Neural progenitor cell (in vitro differentiated cells): ENCODE results near the gene MYO7B. TPM values are rescaled to one million over a fixed set of nuclear protein-coding genes. Genes with fewer than 3 reads are reported as not detected.

Experiments
- DNase-seq: peaks from one replicate; pipeline ENCODE4 v3.0.0-alpha.2; 2016; ENCODE audit warnings: low spot score
- H2AFZ ChIP-seq: fragments of 200-600 bp; sonication (generic); replicated peaks from 2 replicates; pipeline ENCODE4 v1.6.1; 2016; ENCODE audit warnings: antibody characterized with exemption
- H3F3A ChIP-seq: fragments of 200-600 bp; sonication (generic); 2 replicates; pipeline ENCODE4 v1.6.1; 2016; ENCODE audit warnings: antibody characterized with exemption, low read depth
- H3K27ac ChIP-seq: fragments of 200-600 bp; sonication (generic); 2 replicates; pipeline ENCODE4 v1.5.1; 2016; ENCODE audit warnings: mild to moderate bottlenecking
- H3K27me3 ChIP-seq: fragments of 200-600 bp; sonication (generic); 2 replicates; pipeline ENCODE4 v1.6.1; 2016; ENCODE audit warnings: mild to moderate bottlenecking, moderate library complexity
- H3K36me3 ChIP-seq: fragments of 200-600 bp; sonication (generic); 2 replicates; pipeline ENCODE4 v1.5.1; 2016
- H3K4me1 ChIP-seq: fragments of 200-600 bp; sonication (generic); 2 replicates; pipeline ENCODE4 v1.6.1; 2016; ENCODE audit warnings: mixed run types
- H3K4me2 ChIP-seq: fragments of 200-600 bp; sonication (generic); 2 replicates; pipeline ENCODE4 v1.6.1; 2016
- H3K4me3 ChIP-seq: fragments of 200-600 bp; sonication (generic); 2 replicates; pipeline ENCODE4 v1.5.1; 2016
- H3K79me2 ChIP-seq: fragments of 200-600 bp; sonication (generic); 2 replicates; pipeline ENCODE4 v1.6.1; 2016; ENCODE audit warnings: low read depth
- H3K9ac ChIP-seq: fragments of 200-600 bp; sonication (generic); 2 replicates; pipeline ENCODE4 v1.6.1; 2016
- H3K9me3 ChIP-seq: fragments of 200-600 bp; sonication (generic); 2 replicates; pipeline ENCODE4 v1.5.1; 2016; ENCODE audit warnings: low read depth
- H4K20me1 ChIP-seq: fragments of 200-600 bp; sonication (generic); 2 replicates; pipeline ENCODE4 v1.6.1; 2016; ENCODE audit warnings: low read depth
- H3K27ac Mint-ChIP-seq: 3 replicates; pipeline ENCODE4 v1.8.0; 2021; ENCODE audit warnings: mixed read lengths
- H3K27me3 Mint-ChIP-seq: 2 replicates; pipeline ENCODE4 v1.8.0; 2022; ENCODE audit warnings: low read depth, mild to moderate bottlenecking, inconsistent platforms, moderate library complexity, mixed read lengths; ENCODE audit not compliant: insufficient read depth
- H3K36me3 Mint-ChIP-seq: 3 replicates; pipeline ENCODE4 v1.8.0; 2021; ENCODE audit warnings: mixed read lengths
- H3K4me1 Mint-ChIP-seq: 3 replicates; pipeline ENCODE4 v1.8.0; 2021; ENCODE audit warnings: mixed read lengths
- H3K4me3 Mint-ChIP-seq: 3 replicates; pipeline ENCODE4 v1.8.0; 2021; ENCODE audit warnings: mild to moderate bottlenecking, moderate library complexity, mixed read lengths
- H3K9me3 Mint-ChIP-seq: 3 replicates; pipeline ENCODE4 v1.8.0; 2020; ENCODE audit warnings: mixed read lengths
- CTCF ChIP-seq: fragments of 200-600 bp; sonication (generic); IDR thresholded peaks from 2 replicates; pipeline ENCODE4 v1.5.1; 2017; ENCODE audit warnings: antibody characterized with exemption, mild to moderate bottlenecking
- EZH2 ChIP-seq: fragments of 200-600 bp; sonication (generic); IDR thresholded peaks from 2 replicates; pipeline ENCODE4 v1.6.1; 2017; ENCODE audit warnings: antibody characterized with exemption, mild to moderate bottlenecking, moderate library complexity
- EZH2phosphoT487 ChIP-seq: fragments of 200-600 bp; sonication (generic); IDR thresholded peaks from 2 replicates; pipeline ENCODE4 v1.6.1; 2017; ENCODE audit warnings: antibody characterized with exemption
- total RNA-seq: library from RNA; depleted of rRNA; stranded (reverse); fragments of >200 nt; gene quantifications from 2 replicates; pipeline ENCODE4 v1.2.3, GENCODE V29; 2015; ENCODE audit warnings: low replicate concordance

The MYO7B gene
- total RNA-seq, 1 donor from 2014 or later: not detected

- Histone ChIP-seq H3K36me3 (peaks cover 40% of the 10 kb centered on the region), H3K4me2 (no peak overlapping the region)
- H3K36me3 Mint-ChIP-seq: peaks cover 40% of the 10 kb centered on the region
Observed at GRCh38 chr2:127490283-127490682, 45.2 kb upstream of the MYO7B start.

GRCh38 chr2:127498386-127498785 is 37.1 kb upstream of the MYO7B start:
- TF ChIP-seq EZH2: no peak
- no peak for TF ChIP-seq CTCF
- TF ChIP-seq EZH2phosphoT487: no peak
- no peak overlapping the region for H3K4me2 ChIP-seq

More at GRCh38 chr2:127490283-127490682, 45.2 kb upstream of the MYO7B start:
- Histone ChIP-seq H3K27ac (no peak overlapping the region), H3K9ac (no peak overlapping the region), H4K20me1 (peaks cover 7% of the 10 kb centered on the region), H3K79me2 (no peaks in the 10 kb centered on the region), H3K4me1 (no peaks in the 10 kb centered on the region), H3K4me3 (no peak overlapping the region), H3K27me3 (no peaks in the 10 kb centered on the region), H3K9me3 (no peaks in the 10 kb centered on the region), H3F3A (no peaks in the 10 kb centered on the region), H2AFZ (no peak overlapping the region)
- H3K4me3 Mint-ChIP-seq: no peak overlapping the region
- no peak overlapping the region for H3K27ac Mint-ChIP-seq
- H3K27me3 Mint-ChIP-seq: no peaks in the 10 kb centered on the region
- TF ChIP-seq EZH2phosphoT487: no peak
- no peak for TF ChIP-seq EZH2
- TF ChIP-seq CTCF: no peak
- H3K4me1 Mint-ChIP-seq: no peaks in the 10 kb centered on the region
- no peaks in the 10 kb centered on the region for H3K9me3 Mint-ChIP-seq
- no peak for DNase-seq

GRCh38 chr2:127503491-127503890 is 32.0 kb upstream of the MYO7B start:
- Mint-ChIP-seq H3K4me3 (no peak overlapping the region), H3K36me3 (peaks cover 23% of the 10 kb centered on the region), H3K4me1 (no peaks in the 10 kb centered on the region), H3K27ac (no peak overlapping the region), H3K27me3 (no peaks in the 10 kb centered on the region), H3K9me3 (no peaks in the 10 kb centered on the region)
- Histone ChIP-seq H3K4me1 (no peaks in the 10 kb centered on the region), H3K9ac (no peak overlapping the region), H2AFZ (no peak overlapping the region), H3K27me3 (no peaks in the 10 kb centered on the region), H3K36me3 (peaks cover 49% of the 10 kb centered on the region), H3K4me3 (no peak overlapping the region), H3K9me3 (no peaks in the 10 kb centered on the region), H3K79me2 (peaks cover 31% of the 10 kb centered on the region), H3K4me2 (no peak overlapping the region), H3F3A (peaks cover 11% of the 10 kb centered on the region), H4K20me1 (peaks cover 26% of the 10 kb centered on the region), H3K27ac (no peak overlapping the region)
- no peak for TF ChIP-seq CTCF
- no peak for DNase-seq

More at GRCh38 chr2:127498386-127498785, 37.1 kb upstream of the MYO7B start:
- H3K79me2 ChIP-seq: no peaks in the 10 kb centered on the region
- no peak overlapping the region for H3K27ac ChIP-seq
- no peak overlapping the region for H3K4me3 Mint-ChIP-seq
- H3K9me3 Mint-ChIP-seq: no peaks in the 10 kb centered on the region
- H3K36me3 ChIP-seq: peaks cover 59% of the 10 kb centered on the region
- no peak overlapping the region for H3K4me3 ChIP-seq
- no peak overlapping the region for H3K9ac ChIP-seq
- H3K36me3 Mint-ChIP-seq: peaks cover 31% of the 10 kb centered on the region
- H3K27ac Mint-ChIP-seq: no peak overlapping the region
- no peaks in the 10 kb centered on the region for H3K4me1 Mint-ChIP-seq
- no peaks in the 10 kb centered on the region for H3K27me3 Mint-ChIP-seq
- peaks cover 18% of the 10 kb centered on the region for H3F3A ChIP-seq
- no peak for DNase-seq
- no peaks in the 10 kb centered on the region for H3K9me3 ChIP-seq
- H2AFZ ChIP-seq: no peak overlapping the region
- H3K4me1 ChIP-seq: no peaks in the 10 kb centered on the region
- H4K20me1 ChIP-seq: peaks cover 7% of the 10 kb centered on the region
- no peaks in the 10 kb centered on the region for H3K27me3 ChIP-seq
